Measurements from ENCODE around the gene ELL2. TPM values are rescaled to one million over a fixed set of nuclear protein-coding genes. Genes with fewer than 3 reads are reported as not detected.

Gene ELL2
- total and polyA plus RNA-seq, 2 of the 13 experiments (the other 11 are each of a cell fraction or from before 2014, with no cell fraction given), result 78.9 to 97.1 TPM

GRCh38 chr5:95878417-95879323 lies 83.0 kb downstream of the ELL2 start (continued):
- TF ChIP-seq ARID4A (CRISPR knock-in tag; IDR thresholded peaks at IDR 0.05; ENCODE audit: borderline replicate concordance) (no peak; the same call in 1 of the 2 replicates), HNF4A (CRISPR knock-in tag; IDR thresholded peaks at IDR 0.05) (peak; percentile 84), HMGXB4 (CRISPR knock-in tag; IDR thresholded peaks at IDR 0.05; ENCODE audit: borderline replicate concordance in 1 of 2, low read depth in 1 of 2) (peak in 1 of 2 experiments; percentile 26; a peak in 1 of 4 replicates), THRA (CRISPR knock-in tag; IDR thresholded peaks at IDR 0.05; ENCODE audit: borderline replicate concordance) (peak; percentile 7; the same call in 1 of the 2 replicates), HDAC1 (CRISPR knock-in tag; IDR thresholded peaks at IDR 0.05) (peak; percentile 61; the same call in 1 of the 2 replicates), KLF6 (CRISPR knock-in tag; IDR thresholded peaks at IDR 0.05) (no peak), ZSCAN22 (CRISPR knock-in tag; IDR thresholded peaks at IDR 0.05) (no peak), RXRB (CRISPR knock-in tag; IDR thresholded peaks at IDR 0.05; ENCODE audit: borderline replicate concordance) (peak; percentile 61), ZNF792 (CRISPR knock-in tag; IDR thresholded peaks at IDR 0.05) (peak; percentile 66; the same call in 1 of the 2 replicates), MED1 (CRISPR knock-in tag; IDR thresholded peaks at IDR 0.05) (peak; percentile 18; the same call in 1 of the 2 replicates)
- TF ChIP-seq, protein P1, sequence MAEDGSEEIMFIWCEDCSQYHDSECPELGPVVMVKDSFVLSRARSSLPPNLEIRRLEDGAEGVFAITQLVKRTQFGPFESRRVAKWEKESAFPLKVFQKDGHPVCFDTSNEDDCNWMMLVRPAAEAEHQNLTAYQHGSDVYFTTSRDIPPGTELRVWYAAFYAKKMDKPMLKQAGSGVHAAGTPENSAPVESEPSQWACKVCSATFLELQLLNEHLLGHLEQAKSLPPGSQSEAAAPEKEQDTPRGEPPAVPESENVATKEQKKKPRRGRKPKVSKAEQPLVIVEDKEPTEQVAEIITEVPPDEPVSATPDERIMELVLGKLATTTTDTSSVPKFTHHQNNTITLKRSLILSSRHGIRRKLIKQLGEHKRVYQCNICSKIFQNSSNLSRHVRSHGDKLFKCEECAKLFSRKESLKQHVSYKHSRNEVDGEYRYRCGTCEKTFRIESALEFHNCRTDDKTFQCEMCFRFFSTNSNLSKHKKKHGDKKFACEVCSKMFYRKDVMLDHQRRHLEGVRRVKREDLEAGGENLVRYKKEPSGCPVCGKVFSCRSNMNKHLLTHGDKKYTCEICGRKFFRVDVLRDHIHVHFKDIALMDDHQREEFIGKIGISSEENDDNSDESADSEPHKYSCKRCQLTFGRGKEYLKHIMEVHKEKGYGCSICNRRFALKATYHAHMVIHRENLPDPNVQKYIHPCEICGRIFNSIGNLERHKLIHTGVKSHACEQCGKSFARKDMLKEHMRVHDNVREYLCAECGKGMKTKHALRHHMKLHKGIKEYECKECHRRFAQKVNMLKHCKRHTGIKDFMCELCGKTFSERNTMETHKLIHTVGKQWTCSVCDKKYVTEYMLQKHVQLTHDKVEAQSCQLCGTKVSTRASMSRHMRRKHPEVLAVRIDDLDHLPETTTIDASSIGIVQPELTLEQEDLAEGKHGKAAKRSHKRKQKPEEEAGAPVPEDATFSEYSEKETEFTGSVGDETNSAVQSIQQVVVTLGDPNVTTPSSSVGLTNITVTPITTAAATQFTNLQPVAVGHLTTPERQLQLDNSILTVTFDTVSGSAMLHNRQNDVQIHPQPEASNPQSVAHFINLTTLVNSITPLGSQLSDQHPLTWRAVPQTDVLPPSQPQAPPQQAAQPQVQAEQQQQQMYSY (CRISPR knock-in tag; IDR thresholded peaks at IDR 0.05), result peak; percentile 3; the same call in 1 of the 2 replicates
- TF ChIP-seq, protein P2, sequence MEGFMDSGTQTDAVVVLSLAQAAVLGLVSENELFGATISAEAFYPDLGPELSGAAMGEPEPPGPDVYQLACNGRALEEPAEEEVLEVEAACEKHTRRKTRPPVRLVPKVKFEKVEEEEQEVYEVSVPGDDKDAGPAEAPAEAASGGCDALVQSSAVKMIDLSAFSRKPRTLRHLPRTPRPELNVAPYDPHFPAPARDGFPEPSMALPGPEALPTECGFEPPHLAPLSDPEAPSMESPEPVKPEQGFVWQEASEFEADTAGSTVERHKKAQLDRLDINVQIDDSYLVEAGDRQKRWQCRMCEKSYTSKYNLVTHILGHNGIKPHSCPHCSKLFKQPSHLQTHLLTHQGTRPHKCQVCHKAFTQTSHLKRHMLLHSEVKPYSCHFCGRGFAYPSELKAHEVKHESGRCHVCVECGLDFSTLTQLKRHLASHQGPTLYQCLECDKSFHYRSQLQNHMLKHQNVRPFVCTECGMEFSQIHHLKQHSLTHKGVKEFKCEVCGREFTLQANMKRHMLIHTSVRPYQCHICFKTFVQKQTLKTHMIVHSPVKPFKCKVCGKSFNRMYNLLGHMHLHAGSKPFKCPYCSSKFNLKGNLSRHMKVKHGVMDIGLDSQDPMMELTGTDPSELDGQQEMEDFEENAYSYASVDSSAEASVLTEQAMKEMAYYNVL (CRISPR knock-in tag; IDR thresholded peaks at IDR 0.05; ENCODE audit: borderline replicate concordance), result 0 out of 2 replicates have a peak, but pooled peaks have one; percentile 28

All from HepG2 (cell line).